Effector memory CD4-positive, alpha-beta T cell (primary cell): Measurements from ENCODE around the gene VPS51.

Experiments
- DNase-seq, 3 donors: peaks; one replicate each; pipeline ENCODE4 v3.0.0-alpha.2; 2020
- H3K27ac ChIP-seq: 2 replicates; pipeline ENCODE4 v1.7.0; 2013; ENCODE audit warnings: mild to moderate bottlenecking, low read length, moderate library complexity; ENCODE audit not compliant: insufficient read depth, poor library complexity, severe bottlenecking
- H3K27me3 ChIP-seq: replicated peaks from 2 replicates; pipeline ENCODE4 v1.7.0; 2013; ENCODE audit warnings: mild to moderate bottlenecking, low read length; ENCODE audit not compliant: insufficient read depth, control insufficient read depth, poor library complexity, severe bottlenecking
- H3K36me3 ChIP-seq: 2 replicates; pipeline ENCODE4 v1.7.0; 2013; ENCODE audit warnings: mild to moderate bottlenecking, low read length, moderate library complexity; ENCODE audit not compliant: control insufficient read depth, insufficient read depth
- H3K4me1 ChIP-seq: 2 replicates; pipeline ENCODE4 v1.7.0; 2013; ENCODE audit warnings: low read length, mild to moderate bottlenecking; ENCODE audit not compliant: control insufficient read depth, insufficient read depth, poor library complexity, severe bottlenecking
- H3K4me3 ChIP-seq: 2 replicates; pipeline ENCODE4 v1.7.0; 2013; ENCODE audit warnings: low read length, low read depth, mild to moderate bottlenecking; ENCODE audit not compliant: insufficient read depth, poor library complexity, severe bottlenecking
- H3K9me3 ChIP-seq: 2 replicates; pipeline ENCODE4 v1.7.0; 2013; ENCODE audit warnings: mild to moderate bottlenecking, low read length, moderate library complexity; ENCODE audit not compliant: control insufficient read depth

Gene VPS51

DNA sequence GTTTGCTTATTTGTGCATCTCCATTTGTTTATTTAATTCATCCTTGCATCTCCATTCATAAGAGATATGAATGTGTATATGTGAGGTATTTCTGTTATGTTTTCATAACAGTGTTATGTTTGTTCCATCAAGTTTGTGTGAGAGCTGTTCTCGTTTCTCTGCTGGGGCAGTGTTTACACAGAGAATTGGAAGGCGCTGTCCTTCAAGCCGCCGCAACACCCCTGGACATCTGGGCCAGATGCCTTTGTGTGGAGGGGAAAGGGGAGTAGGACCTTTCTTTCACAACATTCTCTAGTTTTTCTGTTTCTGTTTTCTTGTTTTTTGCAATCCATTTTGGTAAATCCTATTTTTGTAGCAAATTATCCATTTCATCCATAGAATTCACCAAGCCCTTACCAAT, 8.6 kb downstream of the VPS51 start:
- DNase-seq: no peak
- Histone ChIP-seq H3K36me3 (peaks cover 30% of the 10 kb centered on the region), H3K27ac (no peak overlapping the region), H3K27me3 (no peaks in the 10 kb centered on the region), H3K9me3 (no peaks in the 10 kb centered on the region), H3K4me1 (no peaks in the 10 kb centered on the region), H3K4me3 (no peak overlapping the region)

GRCh38 chr11:65107078-65107477, 11.1 kb downstream of the VPS51 start:
- Histone ChIP-seq H3K4me3 (no peak overlapping the region), H3K27me3 (no peaks in the 10 kb centered on the region), H3K4me1 (peaks cover 17% of the 10 kb centered on the region), H3K27ac (no peak overlapping the region), H3K9me3 (no peaks in the 10 kb centered on the region), H3K36me3 (peaks cover 30% of the 10 kb centered on the region)
- no peak for DNase-seq

GRCh38 chr11:65107751-65108468, 11.9 kb downstream of the VPS51 start:
- H3K4me1 ChIP-seq: peaks cover 24% of the 10 kb centered on the region
- H3K9me3 ChIP-seq: no peaks in the 10 kb centered on the region
- DNase-seq: no peak
- H3K36me3 ChIP-seq: peaks cover 30% of the 10 kb centered on the region
- H3K4me3 ChIP-seq: no peak overlapping the region
- H3K27me3 ChIP-seq: no peaks in the 10 kb centered on the region
- no peak overlapping the region for H3K27ac ChIP-seq

DNA sequence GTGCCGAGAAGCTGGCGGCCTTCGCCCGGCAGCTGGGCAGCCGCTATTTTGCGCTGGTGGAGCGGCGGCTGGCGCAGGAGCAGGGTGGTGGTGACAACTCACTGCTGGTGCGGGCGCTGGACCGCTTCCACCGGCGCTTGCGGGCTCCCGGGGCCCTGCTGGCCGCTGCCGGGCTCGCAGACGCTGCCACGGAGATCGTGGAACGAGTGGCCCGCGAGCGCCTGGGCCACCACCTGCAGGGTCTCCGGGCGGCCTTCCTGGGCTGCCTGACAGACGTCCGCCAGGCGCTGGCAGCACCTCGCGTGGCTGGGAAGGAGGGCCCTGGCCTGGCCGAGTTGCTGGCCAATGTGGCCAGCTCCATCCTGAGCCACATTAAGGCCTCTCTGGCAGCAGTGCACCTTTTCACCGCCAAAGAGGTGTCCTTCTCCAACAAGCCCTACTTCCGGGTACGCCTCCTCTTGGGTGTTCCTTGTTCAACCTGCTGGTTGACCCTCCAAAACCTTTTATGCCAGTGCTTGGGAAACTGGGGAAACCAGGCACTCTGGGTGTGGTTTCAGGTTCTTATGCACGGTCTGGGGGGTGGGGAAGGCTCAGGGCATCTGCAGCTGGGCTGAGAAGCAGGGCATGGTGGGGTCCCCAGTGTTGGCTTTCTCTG, 12.6 kb downstream of the VPS51 start:
- H3K4me1 ChIP-seq: peaks cover 31% of the 10 kb centered on the region
- no peak overlapping the region for H3K4me3 ChIP-seq
- no peaks in the 10 kb centered on the region for H3K9me3 ChIP-seq
- DNase-seq: no peak
- H3K27ac ChIP-seq: no peak overlapping the region
- H3K27me3 ChIP-seq: no peaks in the 10 kb centered on the region
- H3K36me3 ChIP-seq: peaks cover 30% of the 10 kb centered on the region

- no peak for DNase-seq
- Histone ChIP-seq H3K27me3 (no peaks in the 10 kb centered on the region), H3K9me3 (no peaks in the 10 kb centered on the region), H3K4me3 (no peak overlapping the region), H3K4me1 (peaks cover 32% of the 10 kb centered on the region), H3K27ac (peak overlapping the region; percentile 64), H3K36me3 (peaks cover 26% of the 10 kb centered on the region)
Measured at GRCh38 chr11:65109231-65110198, 13.5 kb downstream of the VPS51 start.

- Histone ChIP-seq H3K36me3 (peaks cover 24% of the 10 kb centered on the region), H3K4me1 (peaks cover 32% of the 10 kb centered on the region), H3K27ac (peak overlapping the region; percentile 64), H3K4me3 (no peak overlapping the region), H3K9me3 (no peaks in the 10 kb centered on the region), H3K27me3 (no peaks in the 10 kb centered on the region)
- DNase-seq: peak; percentile 87 to 90 (median 88)
Measured at GRCh38 chr11:65110354-65110861, 14.4 kb downstream of the VPS51 start.

GRCh38 chr11:65111159-65111743, 15.2 kb downstream of the VPS51 start:
- peaks cover 24% of the 10 kb centered on the region for H3K36me3 ChIP-seq
- no peaks in the 10 kb centered on the region for H3K27me3 ChIP-seq
- DNase-seq: no peak
- H3K27ac ChIP-seq: peak overlapping the region; percentile 75
- no peak overlapping the region for H3K4me3 ChIP-seq
- H3K4me1 ChIP-seq: peaks cover 38% of the 10 kb centered on the region
- H3K9me3 ChIP-seq: no peaks in the 10 kb centered on the region

GRCh38 chr11:65111744-65112545, 15.9 kb downstream of the VPS51 start, which contains the start of gene TM7SF2:
Gene TM7SF2 (plus strand): TSS chr11:65111872. CDS start chr11:65112016, 144 bp downstream.
- peak within 1 kb of the TSS; percentile 80 for H3K4me3 ChIP-seq
- no peaks in the 10 kb centered on the region for H3K9me3 ChIP-seq
- DNase-seq: peak; percentile 87 to 93 (median 88)
- peaks cover 24% of the 10 kb centered on the region for H3K36me3 ChIP-seq
- no peaks in the 10 kb centered on the region for H3K27me3 ChIP-seq
- H3K4me1 ChIP-seq: peaks cover 45% of the 10 kb centered on the region
- H3K27ac ChIP-seq: peak within 1 kb of the TSS; percentile 75
